Muscle layer of colon (tissue), 2 donors: ENCODE data around the gene DENND2A.
"Not testable (repeated sequence)": the region's sequence is repeated elsewhere in the genome, so short reads cannot be mapped to it uniquely, and the experiment has no call there.

Experiments
- H3K27ac ChIP-seq: one replicate; pipeline ENCODE4 v1.7.0; 2013; ENCODE audit warnings: low read depth, mild to moderate bottlenecking, low read length, moderate library complexity
- H3K27me3 ChIP-seq, 2 donors: one replicate each; pipeline ENCODE4 v1.7.0; 2013; ENCODE audit warnings: low read length in 2 of 2, mild to moderate bottlenecking in 2 of 2; ENCODE audit not compliant: insufficient read depth in 2 of 2, control insufficient read depth in 1 of 2
- H3K36me3 ChIP-seq: one replicate; pipeline ENCODE4 v1.7.0; 2013; ENCODE audit warnings: mild to moderate bottlenecking, low read length; ENCODE audit not compliant: insufficient read depth
- H3K4me1 ChIP-seq: one replicate; pipeline ENCODE4 v1.7.0; 2013; ENCODE audit warnings: mild to moderate bottlenecking, low read length; ENCODE audit not compliant: insufficient read depth
- H3K4me3 ChIP-seq, 2 donors: one replicate each; pipeline ENCODE4 v1.7.0; 2013; ENCODE audit warnings: low read length in 2 of 2, low read depth in 1 of 2, mild to moderate bottlenecking in 1 of 2, moderate library complexity in 1 of 2
- H3K9ac ChIP-seq: one replicate; pipeline ENCODE4 v1.7.0; 2013; ENCODE audit warnings: low read length
- H3K9me3 ChIP-seq: one replicate; pipeline ENCODE4 v1.7.0; 2013; ENCODE audit warnings: mild to moderate bottlenecking, low read length
- donor health status: abdominal sarcoma.
- donor health status: Adenocarcinoma of cecum.

DENND2A gene

GRCh38 chr7:140509789-140510188 is 130.8 kb downstream of the DENND2A start:
- Histone ChIP-seq H3K27ac (no peak overlapping the region), H3K4me3 (no peak overlapping the region), H3K4me1 (peaks cover 28% of the 10 kb centered on the region), H3K9ac (no peak overlapping the region), H3K27me3 (no peaks in the 10 kb centered on the region), H3K9me3 (no peaks in the 10 kb centered on the region), H3K36me3 (no peaks in the 10 kb centered on the region)

GRCh38 chr7:140507556-140507955 is 133.1 kb downstream of the DENND2A start:
- H3K27ac ChIP-seq, result peak overlapping the region; percentile 70
- not testable (repeated sequence) for H3K27me3 ChIP-seq, H3K36me3 ChIP-seq, H3K9me3 ChIP-seq, H3K9ac ChIP-seq, H3K4me3 ChIP-seq
- H3K4me1 ChIP-seq, result peaks cover 26% of the 10 kb centered on the region

- H3K9ac ChIP-seq, result no peak overlapping the region
- H3K27ac ChIP-seq, result peak overlapping the region; percentile 78
Observed at GRCh38 chr7:140506788-140507464, 133.7 kb downstream of the DENND2A start.

DNA sequence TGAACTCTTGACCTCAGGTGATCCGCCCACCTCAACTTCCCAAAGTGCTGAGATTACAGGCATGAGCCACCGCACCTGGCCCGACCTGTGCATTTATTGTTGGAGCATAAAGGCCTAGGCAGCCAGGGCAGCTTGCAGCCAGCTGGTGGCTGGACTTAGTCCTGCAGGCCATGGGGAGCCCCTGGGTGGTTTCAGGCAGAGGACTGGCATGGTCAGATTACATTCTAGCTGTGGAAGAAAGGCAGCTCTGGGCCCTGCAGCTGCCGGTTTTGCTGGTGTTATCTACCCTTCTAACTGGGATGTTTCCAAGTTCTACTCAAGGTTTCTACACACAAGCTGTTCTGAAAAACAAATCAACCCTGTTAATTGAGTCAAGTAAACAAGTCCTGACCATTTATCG is 138.6 kb downstream of the DENND2A start:
- Histone ChIP-seq H3K27me3 (no peaks in the 10 kb centered on the region), H3K4me1 (peaks cover 9% of the 10 kb centered on the region), H3K9me3 (no peaks in the 10 kb centered on the region), H3K27ac (no peak overlapping the region), H3K36me3 (no peaks in the 10 kb centered on the region), H3K9ac (no peak overlapping the region), H3K4me3 (no peak overlapping the region)

More at GRCh38 chr7:140506788-140507464, 133.7 kb downstream of the DENND2A start:
- Histone ChIP-seq H3K9me3 (no peaks in the 10 kb centered on the region), H3K36me3 (no peaks in the 10 kb centered on the region), H3K4me1 (peaks cover 23% of the 10 kb centered on the region), H3K4me3 (peak overlapping the region; percentile 4 to 38), H3K27me3 (no peaks in the 10 kb centered on the region)

GRCh38 chr7:140497807-140498206 is 142.8 kb downstream of the DENND2A start:
- not testable (repeated sequence) for H3K4me3 ChIP-seq, H3K27me3 ChIP-seq, H3K27ac ChIP-seq, H3K9me3 ChIP-seq, H3K9ac ChIP-seq, H3K4me1 ChIP-seq, H3K36me3 ChIP-seq

DNA sequence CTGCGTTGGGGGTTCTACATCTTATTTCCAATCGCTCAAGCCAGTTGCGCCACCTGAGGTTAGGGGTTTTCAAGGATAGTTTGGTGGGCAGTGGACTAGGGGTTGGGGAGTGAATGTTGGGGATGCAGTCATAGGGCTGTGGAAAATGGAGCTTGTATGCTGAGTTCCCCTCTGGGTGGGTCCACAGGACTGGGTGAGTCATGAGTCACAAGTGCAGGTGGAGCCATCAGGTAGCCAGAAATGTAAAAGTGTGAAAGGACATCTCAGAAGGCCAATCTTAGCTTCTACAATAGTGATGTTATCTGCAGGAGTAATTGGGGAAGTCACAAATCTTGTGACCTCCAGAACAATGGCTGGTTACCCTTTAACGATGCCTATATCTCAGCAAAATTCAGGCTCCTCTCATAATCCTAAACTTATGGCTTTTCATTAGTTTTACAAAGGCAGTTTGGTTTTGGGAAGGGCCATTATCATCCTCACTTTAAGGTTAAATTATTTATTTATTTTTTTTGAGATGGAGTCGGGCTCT is 143.3 kb downstream of the DENND2A start:
- Histone ChIP-seq H3K36me3 (no peaks in the 10 kb centered on the region), H3K27me3 (no peaks in the 10 kb centered on the region), H3K27ac (no peak overlapping the region), H3K9me3 (no peaks in the 10 kb centered on the region), H3K4me3 (no peak overlapping the region), H3K4me1 (no peaks in the 10 kb centered on the region), H3K9ac (no peak overlapping the region)

DNA sequence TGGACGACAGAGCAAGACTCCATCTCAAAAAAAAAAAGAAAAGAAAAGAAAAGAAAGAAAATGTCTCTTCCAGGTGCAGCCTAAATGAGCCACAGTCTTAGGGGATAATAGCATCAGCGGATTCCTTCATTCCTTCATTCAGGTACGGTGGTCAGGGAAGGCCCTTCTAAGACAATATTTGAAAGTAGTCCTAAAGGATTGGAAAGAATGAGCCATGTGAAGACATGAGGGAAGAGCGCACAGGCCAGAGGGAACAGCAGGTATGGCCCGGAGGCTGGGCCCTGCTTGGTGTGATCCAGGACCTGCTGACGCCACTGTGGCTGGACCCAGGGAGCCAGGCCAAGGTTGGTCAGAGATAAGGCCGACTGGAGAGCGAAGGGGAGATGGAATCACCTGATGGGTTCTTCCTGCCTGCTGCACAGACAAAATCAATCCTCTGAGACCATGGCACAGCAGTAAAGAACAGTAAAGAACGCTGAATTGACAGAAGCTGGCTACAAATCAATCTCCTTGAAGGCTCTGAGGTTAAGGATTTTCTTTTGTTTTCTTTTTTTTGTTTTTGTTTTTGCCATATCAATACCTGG is 145.0 kb downstream of the DENND2A start:
- Histone ChIP-seq H3K36me3 (no peaks in the 10 kb centered on the region), H3K27me3 (no peaks in the 10 kb centered on the region), H3K27ac (no peak overlapping the region), H3K4me3 (no peak overlapping the region), H3K4me1 (no peaks in the 10 kb centered on the region), H3K9me3 (no peaks in the 10 kb centered on the region), H3K9ac (no peak overlapping the region)

- Histone ChIP-seq H3K27ac (no peak overlapping the region), H3K36me3 (no peaks in the 10 kb centered on the region), H3K27me3 (no peaks in the 10 kb centered on the region), H3K4me1 (no peaks in the 10 kb centered on the region), H3K4me3 (no peak overlapping the region), H3K9me3 (no peaks in the 10 kb centered on the region), H3K9ac (no peak overlapping the region)
Observed at GRCh38 chr7:140494867-140495266, 145.7 kb downstream of the DENND2A start.

- no peaks in the 10 kb centered on the region for H3K27me3 ChIP-seq
- H3K27ac ChIP-seq, result no peak overlapping the region
- H3K9me3 ChIP-seq, result no peaks in the 10 kb centered on the region
- H3K36me3 ChIP-seq, result no peaks in the 10 kb centered on the region
- H3K4me1 ChIP-seq, result no peaks in the 10 kb centered on the region
- no peak overlapping the region for H3K9ac ChIP-seq
- H3K4me3 ChIP-seq, result no peak overlapping the region
Observed at GRCh38 chr7:140489026-140489359, 151.6 kb downstream of the DENND2A start.

GRCh38 chr7:140485500-140486265 is 154.9 kb downstream of the DENND2A start:
- H3K27me3 ChIP-seq, result no peaks in the 10 kb centered on the region
- H3K36me3 ChIP-seq, result no peaks in the 10 kb centered on the region
- no peaks in the 10 kb centered on the region for H3K9me3 ChIP-seq
- H3K9ac ChIP-seq, result no peak overlapping the region
- no peak overlapping the region for H3K4me3 ChIP-seq
- H3K4me1 ChIP-seq, result no peaks in the 10 kb centered on the region
- H3K27ac ChIP-seq, result no peak overlapping the region

DNA sequence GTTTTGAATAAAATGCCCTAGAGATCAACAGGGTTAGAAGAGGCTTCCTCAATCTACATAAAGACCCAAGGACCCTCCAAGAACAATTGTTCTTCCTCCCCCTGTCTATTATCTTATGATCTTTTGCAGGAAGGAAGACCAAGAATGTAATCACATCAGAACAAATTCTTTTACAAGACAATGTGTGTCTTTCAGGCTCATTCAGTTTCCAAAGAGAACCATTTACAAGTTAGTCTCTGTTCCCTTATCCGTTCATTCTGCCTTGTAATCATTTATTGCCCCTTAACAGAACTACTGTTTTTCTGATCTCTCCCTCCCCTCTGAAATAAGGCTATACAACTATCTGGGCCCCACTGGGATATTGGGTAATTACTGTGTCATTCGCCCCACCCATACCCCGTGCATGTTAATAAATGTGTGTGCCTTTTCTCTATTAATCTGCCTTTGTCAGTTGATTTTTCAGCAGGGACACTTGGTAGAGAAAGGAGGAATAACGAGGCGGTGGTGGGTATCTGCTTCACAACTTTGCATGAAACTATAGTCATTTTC is 155.6 kb downstream of the DENND2A start:
- Histone ChIP-seq H3K9ac (no peak overlapping the region), H3K9me3 (no peaks in the 10 kb centered on the region), H3K27me3 (no peaks in the 10 kb centered on the region), H3K4me1 (no peaks in the 10 kb centered on the region), H3K4me3 (no peak overlapping the region), H3K27ac (no peak overlapping the region), H3K36me3 (no peaks in the 10 kb centered on the region)
